GM12878 (cell line): ENCODE results near the gene GDF15. TPM values are rescaled to one million over a fixed set of nuclear protein-coding genes. Genes with fewer than 3 reads are reported as not detected.

ENCODE experiments used
- BHLHE40 ChIP-seq, 2 experiments: fragments of 450-650 bp in 1 of 2; IDR thresholded peaks; 2 replicates each; pipeline ENCODE4 v1.6.1; 2011 to 2017; ENCODE audit warnings: low read depth in 2 of 2, borderline replicate concordance in 1 of 2, improper control_type of control experiment in 1 of 2, low read length in 1 of 2, mild to moderate bottlenecking in 1 of 2
- CBX3 ChIP-seq: fragments of 200-600 bp; sonication (generic); IDR thresholded peaks from 2 replicates; pipeline ENCODE4 v1.6.1; 2016; ENCODE audit warnings: low read depth, borderline replicate concordance
- CREB1 ChIP-seq: IDR thresholded peaks from 2 replicates; pipeline ENCODE4 v1.6.1; 2012; ENCODE audit warnings: low read depth, mild to moderate bottlenecking, inconsistent platforms
- IKZF2 ChIP-seq, 2 experiments: fragments of 450-650 bp; IDR thresholded peaks; 2 replicates each; pipeline ENCODE4 v1.6.1; 2017; ENCODE audit warnings: mild to moderate bottlenecking in 2 of 2, moderate library complexity in 2 of 2
- JUNB ChIP-seq: IDR thresholded peaks from 2 replicates; pipeline ENCODE4 v1.6.1; 2016; ENCODE audit warnings: antibody characterized with exemption, mild to moderate bottlenecking
- NBN ChIP-seq: fragments of 450-650 bp; IDR thresholded peaks from 2 replicates; pipeline ENCODE4 v1.6.1; 2016
- RUNX3 ChIP-seq: IDR thresholded peaks from 2 replicates; pipeline ENCODE4 v1.6.1; 2012; ENCODE audit warnings: low read length, inconsistent platforms
- polyA plus RNA-seq, 11 experiments: library from polyadenylated mRNA; depleted of rRNA in 4 of 11; unstranded in 6 of 11; stranded (reverse) in 5 of 11; fragments of >200 nt; fragmentation: Nextera tagmentation in 4 of 11; fragmentation: Illumina TruSeq in 1 of 11; extraction: Ambion mirVana in 4 of 11; extraction: Trizol in 1 of 11; gene quantifications; 1 replicate in 1 of 11; 2 replicates in 10 of 11; pipeline versions ENCODE4 v1.2.1 to v1.2.3, GENCODE V29; 2011 to 2016; ENCODE audit warnings: inconsistent platforms in 2 of 11, missing spikeins in 2 of 11, low read depth in 1 of 11
- total RNA-seq, 4 experiments: library from RNA; depleted of rRNA in 3 of 4; stranded (reverse); fragments of >200 nt in 3 of 4; fragmentation: Illumina TruSeq in 1 of 4; extraction: Trizol in 1 of 4; gene quantifications; 2 replicates each; pipeline versions ENCODE4 v1.2.1 to v1.2.3, GENCODE V29; 2013 to 2021
- TF ChIP-seq, protein P1 (sequence below): IDR thresholded peaks from 2 replicates; pipeline ENCODE4 v1.6.1; 2012; ENCODE audit warnings: low read depth, low read length, improper control_type of control experiment
- TF ChIP-seq, protein P2 (sequence below): IDR thresholded peaks from 2 replicates; pipeline ENCODE4 v1.6.1; 2011; ENCODE audit warnings: low read depth, mild to moderate bottlenecking, low read length, moderate library complexity, borderline replicate concordance; ENCODE audit errors: extremely low read depth
- TF ChIP-seq, protein P3 (sequence below): IDR thresholded peaks from 2 replicates; pipeline ENCODE4 v1.6.1; 2011; ENCODE audit warnings: borderline replicate concordance, low read depth, mild to moderate bottlenecking, moderate library complexity, low read length; ENCODE audit not compliant: insufficient read depth, poor library complexity, severe bottlenecking
- TF ChIP-seq, protein P4 (sequence below): IDR thresholded peaks from 2 replicates; pipeline ENCODE4 v1.6.1; 2011; ENCODE audit warnings: low read depth, low read length, improper control_type of control experiment, borderline replicate concordance
- TF ChIP-seq, protein P5 (sequence below): fragments of 450-650 bp; IDR thresholded peaks from 2 replicates; pipeline ENCODE4 v1.6.1; 2016; ENCODE audit warnings: mild to moderate bottlenecking

The GDF15 gene
- total and polyA plus RNA-seq, 10 of the 15 experiments (the other 5 are each of a cell fraction or from before 2014, with no cell fraction given) = 0.11 to 3.6 (median 1.6) TPM; not detected in 1

DNA sequence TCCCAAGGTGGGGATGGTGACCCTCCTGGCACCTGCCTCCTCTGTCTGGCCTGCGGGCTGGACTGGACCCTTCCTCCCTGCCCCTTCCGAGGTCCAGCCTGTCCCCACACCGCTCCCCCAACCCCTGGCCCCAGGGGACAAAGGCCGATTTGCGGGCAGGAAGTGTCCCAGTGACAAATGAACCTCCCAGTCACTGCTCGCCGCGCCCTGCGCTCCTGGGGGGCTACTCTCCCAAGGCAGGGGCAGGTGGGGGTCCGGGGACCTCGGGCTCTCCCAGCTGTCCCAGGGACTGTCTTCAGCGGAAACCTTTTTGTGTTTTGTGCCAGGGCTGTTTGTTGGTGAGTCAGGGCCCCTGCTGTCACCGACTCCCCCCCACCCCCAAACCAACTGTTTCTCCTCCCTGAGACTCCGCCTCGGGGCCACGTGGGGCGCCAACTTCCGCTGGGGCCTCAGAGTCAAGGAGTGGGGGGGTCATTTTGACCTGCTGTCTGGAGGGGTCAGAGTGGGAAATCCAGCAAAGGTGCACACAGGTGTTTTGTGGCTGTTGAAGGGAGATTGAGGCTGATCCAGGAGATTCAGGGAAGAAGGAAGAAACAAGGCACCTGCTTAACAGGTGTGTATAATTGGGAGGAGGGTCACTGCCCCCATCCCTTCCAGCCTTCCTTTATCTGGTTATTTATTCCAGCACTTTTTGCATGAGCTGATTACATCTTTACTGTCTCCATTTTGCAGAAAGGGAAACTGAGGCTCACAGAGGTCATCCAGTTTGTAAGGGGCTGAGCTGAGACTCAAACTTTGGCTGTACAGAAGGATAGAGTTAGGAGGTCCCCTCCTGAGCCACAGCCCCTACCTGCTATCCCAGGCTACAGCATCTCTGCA, 44.7 kb upstream of the GDF15 start (continued):
- TF ChIP-seq BHLHE40 (IDR thresholded peaks at IDR 0.05; ENCODE audit: borderline replicate concordance in 1 of 2, low read depth in 2 of 2, low read length in 1 of 2) (peak in 1 of 2 experiments; percentile 3; a peak in 1 of 4 replicates), RUNX3 (peak; percentile 42), CREB1 (0 out of 2 replicates have a peak, but pooled peaks have one; percentile 31), IKZF2 (IDR thresholded peaks at IDR 0.05) (peak; percentile 23 to 48; a peak in 2 of 4 replicates), JUNB (no peak), NBN (peak; percentile 31; the same call in 1 of the 2 replicates), CBX3 (no peak)
- TF ChIP-seq, protein P1, sequence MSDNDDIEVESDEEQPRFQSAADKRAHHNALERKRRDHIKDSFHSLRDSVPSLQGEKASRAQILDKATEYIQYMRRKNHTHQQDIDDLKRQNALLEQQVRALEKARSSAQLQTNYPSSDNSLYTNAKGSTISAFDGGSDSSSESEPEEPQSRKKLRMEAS = peak; percentile 66
- TF ChIP-seq, protein P2, sequence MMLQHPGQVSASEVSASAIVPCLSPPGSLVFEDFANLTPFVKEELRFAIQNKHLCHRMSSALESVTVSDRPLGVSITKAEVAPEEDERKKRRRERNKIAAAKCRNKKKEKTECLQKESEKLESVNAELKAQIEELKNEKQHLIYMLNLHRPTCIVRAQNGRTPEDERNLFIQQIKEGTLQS = peak; percentile 61; the same call in 1 of the 2 replicates
- TF ChIP-seq, protein P3, sequence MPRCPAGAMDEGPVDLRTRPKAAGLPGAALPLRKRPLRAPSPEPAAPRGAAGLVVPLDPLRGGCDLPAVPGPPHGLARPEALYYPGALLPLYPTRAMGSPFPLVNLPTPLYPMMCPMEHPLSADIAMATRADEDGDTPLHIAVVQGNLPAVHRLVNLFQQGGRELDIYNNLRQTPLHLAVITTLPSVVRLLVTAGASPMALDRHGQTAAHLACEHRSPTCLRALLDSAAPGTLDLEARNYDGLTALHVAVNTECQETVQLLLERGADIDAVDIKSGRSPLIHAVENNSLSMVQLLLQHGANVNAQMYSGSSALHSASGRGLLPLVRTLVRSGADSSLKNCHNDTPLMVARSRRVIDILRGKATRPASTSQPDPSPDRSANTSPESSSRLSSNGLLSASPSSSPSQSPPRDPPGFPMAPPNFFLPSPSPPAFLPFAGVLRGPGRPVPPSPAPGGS = no peak
- TF ChIP-seq, protein P4, sequence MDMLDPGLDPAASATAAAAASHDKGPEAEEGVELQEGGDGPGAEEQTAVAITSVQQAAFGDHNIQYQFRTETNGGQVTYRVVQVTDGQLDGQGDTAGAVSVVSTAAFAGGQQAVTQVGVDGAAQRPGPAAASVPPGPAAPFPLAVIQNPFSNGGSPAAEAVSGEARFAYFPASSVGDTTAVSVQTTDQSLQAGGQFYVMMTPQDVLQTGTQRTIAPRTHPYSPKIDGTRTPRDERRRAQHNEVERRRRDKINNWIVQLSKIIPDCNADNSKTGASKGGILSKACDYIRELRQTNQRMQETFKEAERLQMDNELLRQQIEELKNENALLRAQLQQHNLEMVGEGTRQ = peak; percentile 83
- TF ChIP-seq, protein P5, sequence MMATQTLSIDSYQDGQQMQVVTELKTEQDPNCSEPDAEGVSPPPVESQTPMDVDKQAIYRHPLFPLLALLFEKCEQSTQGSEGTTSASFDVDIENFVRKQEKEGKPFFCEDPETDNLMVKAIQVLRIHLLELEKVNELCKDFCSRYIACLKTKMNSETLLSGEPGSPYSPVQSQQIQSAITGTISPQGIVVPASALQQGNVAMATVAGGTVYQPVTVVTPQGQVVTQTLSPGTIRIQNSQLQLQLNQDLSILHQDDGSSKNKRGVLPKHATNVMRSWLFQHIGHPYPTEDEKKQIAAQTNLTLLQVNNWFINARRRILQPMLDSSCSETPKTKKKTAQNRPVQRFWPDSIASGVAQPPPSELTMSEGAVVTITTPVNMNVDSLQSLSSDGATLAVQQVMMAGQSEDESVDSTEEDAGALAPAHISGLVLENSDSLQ = 0 out of 2 replicates have a peak, but pooled peaks have one; percentile 22
